Measurements from ENCODE around the gene CAMTA1. TPM values are rescaled to one million over a fixed set of nuclear protein-coding genes. Genes with fewer than 3 reads are reported as not detected.

CAMTA1 gene
- total RNA-seq, 1 experiment from 2014 or later = 69.5 TPM

GRCh38 chr1:7285856-7286454 lies 500.7 kb downstream of the CAMTA1 start:
- no peak for TF ChIP-seq EGR1 (IDR thresholded peaks at IDR 0.05; ENCODE audit: low read depth)
- no peak for TF ChIP-seq EZH2 (IDR thresholded peaks at IDR 0.05)
- no peak for TF ChIP-seq YY1 (IDR thresholded peaks at IDR 0.05; ENCODE audit: extremely low read depth, insufficient replicate concordance, low read depth, low read length)
- no peak for TF ChIP-seq ZFX (IDR thresholded peaks at IDR 0.05)
- no peak for TF ChIP-seq REST (IDR thresholded peaks at IDR 0.05; ENCODE audit: low read depth)
- no peak for TF ChIP-seq TCF7L2 (IDR thresholded peaks at IDR 0.05; ENCODE audit: borderline replicate concordance, extremely low read depth, insufficient read depth, insufficient read length)
- no peak for TF ChIP-seq SP1 (IDR thresholded peaks at IDR 0.05; ENCODE audit: low read depth)
- no peak for TF ChIP-seq ELF1 (IDR thresholded peaks at IDR 0.05; ENCODE audit: borderline replicate concordance, low read depth)
- ATAC-seq (no peak), DNase-seq (ENCODE audit: low read depth, low spot score) (no peak)
- no peaks in the 10 kb centered on the region for H3K79me2 ChIP-seq (ENCODE audit: insufficient read depth, low read length)
- intact Hi-C loops (cut with micrococcal nuclease) = no loop called here
- H3K27me3 ChIP-seq (ENCODE audit: insufficient read depth, low read length) = no peaks in the 10 kb centered on the region
- peaks cover 4 to 20% of the 10 kb centered on the region in 2 experiments; a peak in 3 of 4 replicates for H3K4me1 ChIP-seq (ENCODE audit: control insufficient read depth in 1 of 2, insufficient read depth in 2 of 2, low read length in 2 of 2)
- no peaks in the 10 kb centered on the region for H4K20me1 ChIP-seq (ENCODE audit: insufficient read depth)
- H3K9me3 ChIP-seq (ENCODE audit: control insufficient read depth in 1 of 2, insufficient read depth in 1 of 2, low read depth in 1 of 2, low read length in 2 of 2) = no peaks in the 10 kb centered on the region
- H3K4me2 ChIP-seq (ENCODE audit: low read length) = no peak overlapping the region
- ChIA-PET POLR2A (no interaction called here), RAD21 (ENCODE audit: low non-redundant PET in 1 of 2, low total read pairs in 2 of 2, uncharacterized antibody in 2 of 2, unreplicated experiment in 2 of 2) (no interaction called here), CTCF (no interaction called here)
- H3K9ac ChIP-seq (ENCODE audit: low read length) = no peak overlapping the region
- no TSS peak for BruUV-seq (replicated peaks)
- H3K27ac ChIP-seq (ENCODE audit: low read depth, low read length) = no peak overlapping the region
- H3K36me3 ChIP-seq (ENCODE audit: control insufficient read depth in 1 of 2, insufficient read depth in 2 of 2, low read length in 2 of 2) = no peaks in the 10 kb centered on the region
- no peak overlapping the region for H2AFZ ChIP-seq (ENCODE audit: low read depth, low read length, poor library complexity, severe bottlenecking)
- H3K4me3 ChIP-seq (replicated peaks in 1 of 2; ENCODE audit: low read depth in 1 of 2, low read length in 2 of 2) = no peak overlapping the region
- H3K9me2 ChIP-seq (ENCODE audit: insufficient read depth) = no peaks in the 10 kb centered on the region

Data from HCT116 (cell line).